Astrocyte (in vitro differentiated cells and primary cell): Measurements from ENCODE around the gene SLC45A1.

Experiments used
- CTCF ChIP-seq: IDR thresholded peaks from 2 replicates; pipeline ENCODE4 v1.5.1; 2011; ENCODE audit warnings: low read depth, mild to moderate bottlenecking, inconsistent platforms, low read length, moderate library complexity; ENCODE audit not compliant: insufficient read depth
- EZH2 ChIP-seq: IDR thresholded peaks from 2 replicates; pipeline ENCODE4 v1.6.1; 2012; ENCODE audit warnings: mild to moderate bottlenecking, low read length, inconsistent platforms; ENCODE audit not compliant: insufficient read depth

- no peak for TF ChIP-seq CTCF
- no peak for TF ChIP-seq EZH2
Measured at GRCh38 chr1:8358897-8359616, 41.1 kb downstream of the SLC45A1 start.
